ENCODE data around the gene ZNF438.

The ZNF438 gene

DNA sequence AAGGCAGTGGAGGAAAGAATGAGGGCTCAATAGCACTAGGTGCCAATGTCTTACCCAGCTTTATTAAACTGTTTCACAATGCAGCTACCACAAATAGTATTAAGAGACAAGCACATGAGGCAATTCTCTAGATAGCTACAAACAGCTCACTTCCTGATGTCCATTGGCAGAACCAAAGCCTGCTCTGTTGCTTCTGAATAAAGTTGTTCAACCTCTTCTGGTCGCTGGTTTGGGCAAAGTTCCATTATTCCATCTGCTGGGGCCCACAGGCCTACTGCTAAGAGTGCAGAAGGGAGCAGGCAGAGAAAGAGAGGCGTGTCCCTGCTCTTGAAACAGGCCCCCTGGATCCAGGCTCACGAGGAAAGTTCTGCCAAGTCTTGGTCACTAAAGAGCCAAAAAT lies 173.9 kb downstream of the ZNF438 start:
- in situ Hi-C loops (cut with MboI; ENCODE audit: low sequenced_read_pairs), result no loop called here

DNA sequence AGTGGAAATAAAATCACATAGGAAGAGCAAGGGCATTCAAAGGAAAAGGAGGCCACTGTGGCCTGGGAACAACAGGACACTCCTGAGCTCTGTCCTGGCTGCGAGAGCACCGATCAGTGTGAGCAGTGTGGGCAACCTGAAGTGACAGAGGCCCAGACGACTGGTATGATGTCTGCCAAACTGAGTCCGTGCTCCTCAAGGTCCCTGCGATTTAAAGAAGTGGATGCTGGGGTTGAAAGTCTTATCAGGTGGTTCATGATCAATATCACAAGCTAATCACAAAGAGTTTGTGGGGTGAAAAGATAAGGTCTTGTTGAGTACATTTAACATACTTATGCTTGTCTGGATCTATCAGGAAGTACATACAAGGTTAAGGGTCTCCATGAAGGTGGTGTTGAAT lies 176.5 kb downstream of the ZNF438 start:
- in situ Hi-C loops (cut with MboI; ENCODE audit: low sequenced_read_pairs), result no loop called here

DNA sequence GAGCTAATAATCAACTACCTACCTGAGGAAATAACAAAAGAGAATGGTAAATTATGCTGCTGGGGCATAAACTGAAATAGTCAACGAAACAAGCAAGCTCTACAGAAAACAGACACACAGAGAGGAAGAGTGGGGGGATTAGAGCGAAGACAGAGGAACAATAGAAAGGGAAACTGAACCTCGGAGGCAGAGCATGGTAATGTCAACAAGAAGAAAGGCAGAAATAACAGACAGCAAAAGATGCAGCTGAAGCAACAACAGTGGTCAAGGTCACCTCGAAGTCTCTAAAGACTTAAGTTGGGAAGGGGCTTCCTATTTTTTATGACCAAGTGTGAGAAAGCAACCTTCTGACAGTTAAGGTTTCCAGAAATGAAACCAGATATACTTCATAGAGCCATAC lies 177.0 kb downstream of the ZNF438 start:
- in situ Hi-C loops (cut with MboI; ENCODE audit: low sequenced_read_pairs), result no loop called here

DNA sequence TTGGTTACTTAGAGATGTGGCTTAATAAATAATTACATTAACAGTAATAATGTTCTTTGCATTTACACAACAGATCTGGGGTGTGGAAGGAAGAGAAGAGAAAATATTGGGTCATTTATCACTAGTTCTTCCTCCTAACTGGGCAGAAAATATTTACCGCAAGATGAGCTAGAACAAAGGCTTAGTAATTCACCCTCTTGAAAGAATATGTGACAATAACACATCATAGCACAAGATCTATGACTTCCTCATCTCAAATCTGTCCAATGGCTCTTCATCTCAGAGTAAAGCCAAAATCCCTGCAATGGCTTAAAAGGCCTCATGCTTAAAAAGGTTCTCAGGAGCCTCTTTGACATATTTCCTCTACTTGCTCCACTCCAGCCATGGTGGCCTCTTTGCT lies 178.6 kb downstream of the ZNF438 start:
- in situ Hi-C loops (cut with MboI; ENCODE audit: low sequenced_read_pairs), result no loop called here

DNA sequence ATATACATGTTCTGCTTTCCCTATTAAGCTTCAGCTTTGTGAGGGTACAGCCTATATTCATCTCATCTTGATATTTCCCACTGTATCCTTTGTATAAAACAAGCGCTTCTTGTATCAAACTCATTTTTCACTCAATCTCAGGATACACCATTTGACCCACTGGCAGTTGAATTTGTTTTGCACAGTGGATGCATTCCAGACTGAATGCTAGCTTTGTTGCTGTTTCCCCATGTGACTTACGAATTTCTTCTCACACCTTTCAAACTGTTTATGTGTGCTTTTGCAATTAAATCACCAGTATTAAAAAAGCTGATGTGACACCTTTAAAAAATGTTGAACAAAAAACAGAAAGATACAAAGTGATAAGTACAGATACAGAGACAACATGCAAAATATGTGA lies 180.9 kb downstream of the ZNF438 start:
- in situ Hi-C loops (cut with MboI; ENCODE audit: low sequenced_read_pairs), result no loop called here

DNA sequence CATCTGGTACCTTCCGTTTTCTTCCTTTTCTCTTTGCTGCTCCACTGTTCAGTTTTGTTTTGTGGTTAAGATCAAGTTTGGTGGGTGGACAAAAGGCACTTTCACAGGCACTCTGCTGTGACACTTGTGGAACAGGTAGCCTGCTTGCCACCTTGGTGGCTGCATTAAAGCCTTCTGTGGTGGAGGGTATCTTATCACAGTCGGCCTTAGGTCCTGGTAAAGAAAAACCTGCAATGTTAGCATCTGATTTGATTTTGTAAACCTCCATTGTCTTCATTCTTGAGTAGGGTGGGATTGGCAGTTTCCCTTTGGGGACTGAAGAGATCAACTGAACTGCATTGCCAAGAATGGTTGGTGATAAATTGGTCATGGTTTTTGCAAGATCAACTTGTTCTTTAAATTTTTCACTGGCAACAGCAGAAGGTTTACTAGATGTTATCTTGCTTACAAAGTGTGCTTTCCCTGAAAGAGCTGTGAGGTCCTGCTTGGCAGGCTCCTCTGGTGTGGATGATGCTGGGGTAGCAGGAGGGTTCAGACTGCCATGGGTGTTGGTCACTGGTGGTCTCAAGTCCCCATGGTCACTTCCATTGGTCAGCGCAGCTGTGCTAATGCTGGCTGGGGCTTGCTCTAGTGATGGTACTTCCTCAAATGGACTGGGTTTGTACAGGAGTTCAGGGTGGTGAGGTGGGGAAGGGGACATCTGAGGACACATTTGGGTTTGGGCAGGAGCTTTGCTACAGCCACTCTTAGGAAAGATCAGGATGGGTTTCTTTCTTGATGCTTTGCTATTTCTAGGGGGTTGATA lies 182.2 kb downstream of the ZNF438 start:
- in situ Hi-C loops (cut with MboI; ENCODE audit: low sequenced_read_pairs), result no loop called here

DNA sequence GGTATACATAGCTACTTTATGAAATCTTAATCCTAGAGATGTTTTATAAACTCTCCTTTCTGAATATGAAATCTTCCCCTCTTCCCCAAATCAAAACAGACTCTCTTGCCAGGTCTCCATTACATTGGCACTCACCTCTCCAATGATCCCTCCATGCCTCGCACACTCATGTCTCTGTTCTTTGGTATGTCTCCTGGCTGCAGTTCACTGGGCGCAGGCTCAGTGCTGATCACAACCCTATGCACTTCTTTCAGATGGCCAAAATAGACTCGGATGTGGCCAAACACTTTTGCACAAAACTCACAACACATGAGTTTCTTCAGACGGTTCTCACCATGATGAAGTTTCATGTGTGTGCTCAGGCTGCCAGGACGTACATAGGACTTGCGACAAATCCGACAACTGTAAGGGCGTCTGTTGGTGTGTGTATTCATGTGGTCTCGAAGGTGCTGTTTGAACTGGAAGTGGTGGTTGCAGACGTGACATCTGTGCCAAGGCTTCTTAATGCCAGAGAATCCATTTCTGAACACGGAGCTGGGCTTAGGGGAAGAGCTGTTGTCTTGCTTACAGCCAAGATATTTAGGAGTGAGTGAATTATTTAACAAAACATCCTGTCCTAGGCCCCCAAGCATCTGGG lies 183.2 kb downstream of the ZNF438 start:
- in situ Hi-C loops (cut with MboI; ENCODE audit: low sequenced_read_pairs), result no loop called here

DNA sequence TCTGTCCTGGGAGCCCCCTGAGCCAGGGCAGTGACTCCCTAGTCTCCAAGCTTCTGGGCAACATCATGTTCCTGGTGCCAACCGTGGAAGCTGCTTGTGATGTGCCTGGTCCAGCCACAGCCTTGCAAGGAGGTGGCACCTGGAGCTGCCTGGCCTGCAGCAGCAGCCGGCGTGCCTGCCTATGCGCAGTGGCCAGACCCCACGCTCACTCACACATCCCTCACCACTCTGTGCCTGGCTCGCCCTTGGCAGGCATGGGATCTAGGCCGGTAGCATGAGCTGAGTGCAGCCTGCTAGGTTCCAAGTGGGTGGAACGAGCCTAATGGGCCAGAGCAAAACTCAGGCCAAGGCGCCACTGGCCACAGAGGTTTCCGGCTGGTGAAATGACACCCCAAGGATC lies 184.0 kb downstream of the ZNF438 start:
- in situ Hi-C loops (cut with MboI; ENCODE audit: low sequenced_read_pairs), result no loop called here

DNA sequence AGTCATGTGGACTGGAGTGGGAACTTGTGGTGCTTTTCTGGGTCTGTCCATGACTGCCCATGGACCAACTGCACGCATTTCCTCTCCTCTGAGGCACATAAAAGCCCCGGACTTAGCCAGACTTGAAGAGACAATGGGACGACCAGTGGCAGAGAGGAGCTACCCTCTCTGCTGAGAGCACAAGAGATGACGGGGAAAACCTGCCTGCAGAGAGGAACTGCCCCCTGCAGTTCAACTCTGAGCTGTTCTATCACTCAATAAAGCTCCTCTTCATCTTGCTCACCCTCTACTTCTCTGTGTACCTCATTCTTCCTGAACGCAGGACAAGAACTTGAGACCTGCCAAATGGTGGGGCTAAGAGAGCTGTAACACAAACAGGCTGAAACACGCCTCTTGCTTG lies 184.5 kb downstream of the ZNF438 start:
- in situ Hi-C loops (cut with MboI; ENCODE audit: low sequenced_read_pairs), result no loop called here

DNA sequence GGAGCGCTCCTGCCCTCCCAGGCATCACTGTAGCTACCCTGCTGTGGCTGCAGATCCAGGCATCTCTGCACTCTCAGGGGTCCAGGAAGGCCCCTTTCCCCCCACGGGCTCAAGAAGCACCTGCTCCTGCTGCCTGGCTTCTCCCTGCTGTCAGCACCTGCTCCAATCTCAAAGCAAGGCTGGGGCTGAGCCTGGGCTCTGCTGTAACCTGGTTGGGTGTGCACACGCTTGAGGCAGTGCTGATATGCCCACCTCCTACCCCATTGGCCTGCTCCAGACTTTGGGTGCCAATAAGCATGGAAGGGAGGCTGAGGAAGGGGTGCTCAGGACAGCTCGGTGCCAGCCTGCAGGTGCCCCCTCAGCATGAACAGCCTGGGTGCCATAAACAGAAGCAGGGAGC lies 185.0 kb downstream of the ZNF438 start:
- in situ Hi-C loops (cut with MboI; ENCODE audit: low sequenced_read_pairs), result no loop called here

DNA sequence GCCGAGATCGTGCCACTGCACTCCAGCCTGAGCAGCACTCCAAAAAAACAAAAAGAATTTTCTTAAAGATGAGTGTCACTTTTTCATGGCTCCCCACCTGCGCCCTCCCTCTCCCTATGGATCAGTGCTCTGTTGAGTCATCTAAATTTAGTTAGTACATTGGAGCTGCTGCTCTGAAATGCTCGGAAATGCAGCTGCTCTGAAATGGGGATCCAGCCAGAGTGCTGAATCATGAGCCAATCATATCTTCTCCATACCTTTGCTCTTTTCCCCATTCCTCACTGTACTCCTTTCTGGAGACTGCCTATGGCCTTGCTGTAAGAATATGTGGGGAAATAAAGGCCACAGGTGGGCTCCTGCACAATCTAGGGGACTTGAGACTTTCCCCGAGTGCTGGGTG lies 188.8 kb downstream of the ZNF438 start:
- in situ Hi-C loops (cut with MboI; ENCODE audit: low sequenced_read_pairs), result no loop called here

DNA sequence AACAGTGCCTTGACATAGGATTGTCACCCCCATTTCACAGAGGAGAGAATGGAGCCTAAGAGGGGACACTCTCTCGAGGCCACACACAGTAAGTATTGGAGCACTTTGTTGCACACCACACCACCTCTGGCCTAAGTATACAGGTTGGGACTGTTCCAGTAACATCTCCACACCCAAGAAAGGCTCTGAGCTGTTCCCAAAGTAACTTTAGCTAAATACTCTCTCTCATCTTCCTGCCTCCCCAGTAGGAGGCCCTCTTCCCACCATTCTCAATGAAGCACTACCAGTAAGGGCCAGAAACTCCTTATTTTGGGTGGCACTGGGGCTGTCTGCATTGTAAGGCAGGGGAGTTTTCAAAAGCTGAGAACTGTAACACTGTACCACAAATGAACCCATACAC lies 189.5 kb downstream of the ZNF438 start:
- in situ Hi-C loops (cut with MboI; ENCODE audit: low sequenced_read_pairs), result no loop called here

DNA sequence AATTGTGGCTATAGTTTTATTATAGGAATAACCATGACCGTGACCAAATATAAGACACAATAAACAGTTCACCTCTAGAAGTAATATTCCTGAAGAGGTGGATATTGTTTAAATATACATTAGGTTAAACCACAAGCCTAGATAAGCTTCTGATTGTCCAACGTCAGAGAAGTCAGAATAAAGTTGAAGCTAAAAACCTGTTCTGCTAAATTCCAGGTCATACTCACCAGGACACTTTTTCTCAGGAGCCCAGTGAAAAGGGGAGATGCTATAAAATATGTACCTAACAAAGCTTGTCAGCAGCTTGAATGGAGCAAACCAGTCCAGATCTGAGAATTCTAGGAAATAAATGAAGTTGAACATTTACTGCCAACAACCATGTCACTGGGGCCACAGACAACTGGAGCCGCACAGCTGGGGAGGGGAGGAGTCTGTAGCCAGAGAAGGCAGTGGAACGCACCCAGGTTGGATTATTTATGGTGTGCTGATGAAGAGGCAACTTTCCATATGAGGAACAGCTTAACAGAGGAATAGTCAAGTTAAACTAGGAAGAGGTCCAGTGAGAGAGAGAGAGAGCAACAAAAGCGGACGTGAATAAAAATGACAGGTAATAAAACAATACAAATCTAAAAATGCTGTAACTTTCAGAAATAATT lies 191.1 kb downstream of the ZNF438 start:
- in situ Hi-C loops (cut with MboI; ENCODE audit: low sequenced_read_pairs), result no loop called here

DNA sequence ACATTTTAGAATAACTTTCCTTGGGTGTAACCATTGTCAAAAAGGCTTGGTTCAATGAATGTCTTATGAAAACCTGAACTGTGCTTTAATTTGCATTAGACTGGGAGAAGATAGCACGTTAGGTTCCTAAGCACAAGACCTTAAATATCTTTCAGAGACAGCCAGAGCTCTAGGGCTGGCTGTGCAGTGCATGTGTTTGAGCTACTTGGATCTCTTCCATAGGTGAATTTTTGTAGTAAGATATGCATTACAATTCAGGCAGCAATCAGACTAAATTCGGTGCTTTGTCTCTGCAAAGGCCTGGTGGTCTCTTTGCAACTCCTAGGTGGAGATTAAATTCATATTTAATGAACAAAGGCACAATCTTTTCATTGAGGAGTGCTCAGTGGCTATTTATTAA lies 192.0 kb downstream of the ZNF438 start:
- in situ Hi-C loops (cut with MboI; ENCODE audit: low sequenced_read_pairs), result no loop called here

DNA sequence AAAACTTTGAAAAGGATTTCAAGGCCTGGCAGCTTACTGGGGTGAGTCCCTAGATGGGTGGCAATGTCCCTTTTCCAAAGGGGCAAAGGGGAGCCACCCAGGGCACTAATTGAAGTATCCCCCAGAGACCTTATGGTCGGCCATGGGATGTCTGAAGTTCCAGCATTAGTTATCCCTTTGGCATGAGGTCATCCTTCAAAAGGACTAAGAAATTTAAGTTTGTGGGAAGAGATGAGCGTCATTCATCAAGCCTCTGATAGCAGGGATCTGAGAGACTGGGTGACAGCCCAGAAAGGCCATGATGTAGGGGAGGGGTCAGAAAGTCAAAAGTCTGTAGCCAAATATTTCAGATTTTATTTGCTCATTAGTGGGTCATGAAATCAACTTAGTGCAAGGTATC lies 195.3 kb downstream of the ZNF438 start:
- in situ Hi-C loops (cut with MboI; ENCODE audit: low sequenced_read_pairs), result no loop called here

DNA sequence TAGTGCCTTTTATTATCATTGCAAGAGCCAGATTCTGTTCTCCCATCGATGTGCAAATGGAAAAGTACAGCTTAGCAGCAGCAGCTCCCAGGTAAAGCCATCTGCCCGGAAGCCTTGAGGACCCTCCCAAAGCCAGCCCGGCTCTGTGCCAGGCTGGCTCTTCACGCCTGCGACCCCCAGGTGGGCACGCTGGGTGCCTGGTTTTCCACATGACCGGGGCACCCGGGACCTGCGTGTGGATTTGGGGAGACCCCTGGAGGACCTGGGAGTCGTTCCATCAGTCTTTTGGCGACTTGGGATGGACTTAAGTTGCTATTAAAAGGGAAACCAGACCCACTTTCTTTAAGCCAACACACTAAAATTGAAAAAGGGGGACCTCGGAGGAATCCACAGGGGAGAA lies 196.5 kb downstream of the ZNF438 start:
- in situ Hi-C loops (cut with MboI; ENCODE audit: low sequenced_read_pairs), result no loop called here

DNA sequence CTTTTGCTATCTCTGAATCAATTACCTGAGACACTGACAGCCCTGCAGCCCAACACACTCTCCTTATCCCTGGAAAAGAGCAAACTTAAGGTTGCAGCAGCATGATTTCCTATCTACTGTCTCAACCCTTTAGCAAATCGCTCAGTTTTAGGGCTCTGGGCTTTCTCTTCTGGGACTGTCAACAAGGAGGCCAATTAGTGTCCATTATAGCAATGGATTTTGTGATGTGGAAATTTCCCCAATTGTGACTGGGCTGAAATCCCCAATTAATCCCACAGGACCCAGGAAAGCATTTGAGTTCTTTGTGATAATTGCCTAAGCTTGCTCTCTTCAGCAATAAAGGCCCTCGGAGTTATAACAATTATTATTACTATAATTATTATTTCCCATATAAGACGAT lies 197.0 kb downstream of the ZNF438 start:
- in situ Hi-C loops (cut with MboI; ENCODE audit: low sequenced_read_pairs), result no loop called here

DNA sequence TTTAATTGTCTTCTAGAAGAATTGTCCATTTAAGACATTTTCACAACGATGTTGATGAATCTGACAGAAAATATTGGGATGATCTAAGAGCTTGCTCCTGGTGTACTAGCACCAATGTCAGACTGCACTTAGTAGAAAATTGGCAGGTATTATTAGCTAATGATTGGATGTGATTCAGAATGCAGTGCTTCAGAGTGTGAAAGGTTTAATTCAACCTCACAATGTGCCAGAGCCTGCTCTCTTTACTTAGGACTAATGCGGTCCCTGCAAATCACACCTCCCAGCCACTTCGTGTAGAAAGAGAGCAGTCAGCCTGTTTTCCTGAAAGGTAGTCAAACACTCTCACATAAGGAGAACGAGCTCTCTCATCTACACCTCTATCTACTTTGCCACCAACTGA lies 197.5 kb downstream of the ZNF438 start:
- in situ Hi-C loops (cut with MboI; ENCODE audit: low sequenced_read_pairs), result no loop called here

DNA sequence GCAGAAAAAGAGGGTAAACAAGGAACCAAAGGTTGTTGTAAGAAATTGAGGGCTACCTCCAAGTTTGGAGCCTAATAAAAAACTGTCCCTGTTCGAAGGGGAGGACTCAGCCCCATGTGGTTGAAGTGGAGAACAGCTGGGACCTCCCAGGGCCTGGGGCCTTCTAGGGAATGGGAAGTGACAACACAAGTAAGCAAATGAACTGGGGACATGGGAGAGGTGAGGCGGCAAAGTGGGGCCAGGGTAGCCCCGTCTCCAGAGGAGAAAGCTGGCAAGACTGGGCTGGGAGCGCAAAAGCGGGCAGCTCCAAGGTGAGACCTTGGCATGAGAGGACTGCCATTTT lies 198.1 kb downstream of the ZNF438 start:
- in situ Hi-C loops (cut with MboI; ENCODE audit: low sequenced_read_pairs), result no loop called here

DNA sequence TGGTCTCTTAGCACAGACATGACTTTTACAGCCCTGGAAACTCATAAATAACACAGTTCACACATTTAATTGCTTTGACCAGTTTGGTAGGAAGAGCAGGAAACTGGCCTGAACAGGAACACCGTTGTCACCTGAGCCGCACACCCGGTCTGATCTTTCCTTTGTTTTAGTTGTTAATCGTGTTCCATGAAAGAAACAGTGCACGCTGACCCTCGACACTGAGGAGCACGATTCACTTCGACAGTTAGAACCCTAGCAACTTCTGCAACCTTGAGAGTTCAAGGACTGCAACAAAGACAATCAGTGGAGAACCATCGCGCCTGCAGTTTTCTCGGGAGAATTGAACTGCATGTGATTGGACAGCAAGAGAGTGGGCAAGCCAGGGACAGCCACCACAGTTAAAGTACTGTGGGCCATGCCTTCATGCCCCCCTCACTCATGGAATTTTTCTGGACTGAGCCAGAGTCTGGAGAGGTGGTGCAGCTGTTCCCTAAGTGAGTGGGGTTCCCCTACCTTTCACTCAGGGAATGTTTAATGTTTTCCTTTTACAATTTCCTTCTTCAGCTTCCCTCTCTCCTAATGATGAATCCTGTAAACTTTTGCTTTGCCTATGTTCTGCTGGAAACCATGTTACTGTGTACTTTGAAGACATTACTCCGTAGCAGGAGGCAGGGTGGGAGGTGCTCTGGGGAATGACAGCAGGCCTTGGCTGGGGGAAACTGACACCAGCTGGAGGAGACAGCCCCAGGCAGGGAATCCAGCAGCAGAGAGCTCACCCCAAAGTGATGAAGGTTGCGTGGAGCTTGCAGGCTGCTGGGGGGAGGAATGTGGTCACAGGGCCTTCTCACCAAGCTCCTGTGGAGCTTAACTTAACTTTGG lies 198.7 kb downstream of the ZNF438 start:
- in situ Hi-C loops (cut with MboI; ENCODE audit: low sequenced_read_pairs), result no loop called here

DNA sequence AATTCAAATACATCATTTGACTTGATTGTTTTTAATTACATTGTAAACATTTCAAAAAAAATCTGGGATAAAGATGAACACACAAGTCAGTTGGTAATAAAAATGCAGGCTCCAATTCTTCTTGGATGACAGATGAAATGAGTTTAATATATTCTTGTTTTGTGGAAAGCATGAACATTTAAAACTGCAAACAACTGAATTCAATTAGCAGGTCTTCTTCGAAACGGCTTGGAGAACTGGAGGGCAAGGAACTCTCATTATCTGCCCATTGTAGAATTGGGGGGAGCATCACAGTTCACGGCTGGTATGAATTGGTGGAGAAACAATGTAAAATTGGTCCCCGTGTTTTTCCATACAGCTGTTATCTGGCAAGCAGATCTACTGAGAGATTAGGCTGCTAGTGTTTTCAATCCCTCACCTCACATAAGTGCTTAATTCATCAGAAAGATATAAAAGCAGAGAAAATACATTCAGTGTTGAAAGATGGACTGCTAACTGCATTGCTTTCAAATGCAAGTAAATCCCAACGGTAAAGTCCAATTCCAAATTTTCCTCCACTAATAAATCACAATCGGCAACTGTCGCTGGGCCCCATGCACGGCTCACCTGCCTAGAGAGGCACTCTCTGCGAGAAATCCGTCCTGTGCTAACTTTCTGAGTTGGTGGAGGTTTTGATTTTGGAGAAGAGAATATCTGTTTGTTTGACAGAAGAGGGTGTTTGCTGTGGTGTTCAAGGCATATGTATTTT lies 199.5 kb downstream of the ZNF438 start:
- in situ Hi-C loops (cut with MboI; ENCODE audit: low sequenced_read_pairs), result no loop called here
